Midbrain (tissue), 1 donor: Measurements from ENCODE around the gene REL.
"Not testable (repeated sequence)": the region's sequence is repeated elsewhere in the genome, so short reads cannot be mapped to it uniquely, and the experiment has no call there.

Experiments used
- DNase-seq: peaks from one replicate; lab custom pipeline; 2025; lab: John Stamatoyannopoulos, UW

The REL gene

DNA sequence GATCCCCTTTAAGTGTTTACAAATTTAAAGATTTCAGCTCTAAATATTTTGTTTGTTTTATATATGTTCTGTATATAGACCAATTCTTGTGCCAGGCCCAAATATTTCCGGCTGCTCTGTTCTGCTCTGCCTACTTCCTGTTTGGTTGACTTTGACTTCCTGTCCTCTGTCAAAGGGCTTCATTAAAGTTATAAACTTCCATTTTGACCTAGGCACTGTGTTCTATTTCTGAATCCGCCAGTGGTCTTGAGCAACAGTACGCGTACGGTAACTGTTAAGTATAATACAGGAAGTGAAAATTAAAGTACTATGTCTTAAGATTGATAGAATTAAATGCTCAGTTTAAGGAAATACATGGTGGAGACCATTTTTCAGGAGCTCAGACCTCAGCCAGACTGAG is 13.5 kb upstream of the REL start:
- no peak for DNase-seq

GRCh38 chr2:60868589-60869273 is 12.6 kb upstream of the REL start:
- DNase-seq, result no peak

GRCh38 chr2:60872510-60872928 is 8.9 kb upstream of the REL start:
- no peak for DNase-seq

DNA sequence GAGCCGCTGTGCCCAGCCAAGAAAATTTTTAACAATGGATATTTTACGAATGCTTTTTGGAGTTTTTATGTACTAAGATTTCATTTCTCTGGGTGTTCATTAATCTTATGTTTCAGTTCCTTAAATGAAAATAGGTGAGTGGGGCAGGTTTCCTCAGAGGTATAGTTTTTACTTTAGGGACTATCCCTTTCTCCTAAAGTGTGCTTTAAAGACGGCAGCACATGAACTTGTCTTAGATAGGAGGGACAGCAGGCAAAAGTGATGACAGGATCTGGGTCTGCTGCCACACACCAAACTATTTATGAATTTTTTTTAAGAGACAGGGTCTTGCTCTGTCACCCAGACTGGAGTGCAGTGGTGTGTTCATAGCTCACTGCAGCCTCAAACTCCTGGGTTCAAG is 8.0 kb upstream of the REL start:
- no peak for DNase-seq

GRCh38 chr2:60875520-60875919 is 5.9 kb upstream of the REL start:
- no peak for DNase-seq

- no peak for DNase-seq
Measured at GRCh38 chr2:60880643-60881046, 729 bp upstream of the REL start.

DNA sequence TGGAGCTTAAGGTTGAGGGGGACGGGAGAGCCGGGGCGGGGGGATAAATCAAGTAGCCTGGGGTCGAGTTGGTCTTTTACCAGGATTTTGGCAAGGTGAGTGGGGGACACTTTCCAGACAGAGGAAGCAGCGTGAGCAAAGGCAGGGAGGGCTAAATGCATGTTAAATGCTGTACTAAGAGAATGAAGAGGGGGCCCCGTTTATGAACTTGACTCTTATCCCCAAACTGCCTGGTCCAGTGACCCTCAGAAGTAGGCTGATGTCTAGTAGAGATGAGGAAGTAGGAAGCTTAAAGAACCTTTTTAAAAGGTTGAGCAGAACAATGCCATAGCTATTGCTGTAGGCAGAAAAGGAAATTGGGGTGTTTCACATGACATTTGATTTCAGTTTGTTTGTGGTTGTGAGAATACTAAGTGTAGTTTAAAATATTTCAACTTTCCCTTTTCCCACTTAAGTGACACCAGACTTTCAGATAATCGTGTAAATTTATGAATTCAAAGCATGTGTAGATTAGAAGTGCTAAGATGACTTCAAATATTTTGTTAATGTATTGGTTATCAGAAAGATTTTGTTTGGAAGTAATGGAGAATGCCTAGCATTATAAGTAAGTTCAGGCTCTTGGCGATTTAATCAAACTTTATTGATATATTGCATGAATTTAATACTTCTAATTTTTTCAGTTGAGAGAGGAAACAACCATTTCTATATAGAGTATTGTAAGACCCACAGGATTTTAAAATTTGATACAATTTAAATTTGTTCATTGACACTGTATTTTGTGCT is 1.8 kb downstream of the REL start:
- DNase-seq, result peak; percentile 20

- no peak for DNase-seq
Measured at GRCh38 chr2:60883896-60884295, 2.5 kb downstream of the REL start.

- DNase-seq, result no peak
Measured at GRCh38 chr2:60884800-60885199, 3.4 kb downstream of the REL start.

GRCh38 chr2:60885683-60886082 is 4.3 kb downstream of the REL start:
- DNase-seq, result no peak

DNA sequence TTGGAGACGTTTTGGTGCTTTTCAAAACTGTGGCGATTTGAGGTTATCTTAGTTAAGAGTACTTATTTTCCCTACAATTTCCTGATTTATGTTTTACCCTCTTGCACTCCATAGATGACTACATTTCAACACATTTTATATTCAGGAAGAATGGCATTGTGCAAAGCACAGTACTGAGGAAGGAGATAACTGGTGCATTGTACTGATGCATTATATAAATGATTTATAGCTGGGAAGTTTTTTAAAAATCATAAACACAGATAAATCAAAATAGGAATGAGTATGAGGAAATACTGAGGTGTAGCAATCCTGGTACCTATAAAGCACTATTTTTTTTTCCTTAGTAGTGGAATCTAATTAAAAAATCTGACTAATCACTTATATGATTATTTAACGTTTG is 5.6 kb downstream of the REL start:
- no peak for DNase-seq

GRCh38 chr2:60888853-60889252 is 7.5 kb downstream of the REL start:
- no peak for DNase-seq

- DNase-seq, result not testable (repeated sequence)
Measured at GRCh38 chr2:60889581-60890392, 8.4 kb downstream of the REL start.

DNA sequence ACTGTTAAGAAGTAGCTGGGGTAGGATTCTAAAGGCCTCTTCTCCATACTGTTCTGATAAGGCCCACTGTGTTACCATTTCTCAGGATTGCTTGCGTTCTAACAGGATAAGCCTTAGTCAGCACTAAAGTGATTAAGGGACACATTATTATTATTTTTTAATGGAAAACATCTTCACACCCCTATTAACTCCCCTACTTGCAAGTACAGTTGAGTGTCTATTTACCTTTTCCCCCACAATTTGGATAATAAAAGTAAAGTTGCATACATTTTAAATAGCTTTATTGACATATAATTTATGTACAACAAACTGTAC is 9.0 kb downstream of the REL start:
- no peak for DNase-seq

DNA sequence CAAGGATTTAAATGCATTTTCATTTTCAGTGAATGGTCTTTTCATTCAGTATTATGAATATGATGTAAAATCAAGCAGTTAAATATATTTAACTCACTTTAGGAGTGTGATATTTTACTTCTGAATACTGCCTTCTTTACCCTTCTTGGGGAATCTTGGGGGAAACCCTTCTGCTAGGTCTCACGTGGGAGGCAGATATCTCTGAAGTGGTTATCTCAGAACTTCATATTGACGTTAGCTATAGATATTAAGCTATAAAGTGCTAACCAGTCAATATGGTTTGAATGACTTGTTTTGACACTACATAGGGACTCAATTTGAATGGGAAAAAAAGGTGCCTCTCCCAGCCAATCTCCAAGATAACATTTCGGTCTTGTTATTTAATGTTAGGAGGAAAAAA is 9.8 kb downstream of the REL start:
- DNase-seq, result no peak

- no peak for DNase-seq
Measured at GRCh38 chr2:60898567-60898966, 17.2 kb downstream of the REL start.

- DNase-seq, result no peak
Measured at GRCh38 chr2:60899230-60899891, 18.0 kb downstream of the REL start.

- DNase-seq, result no peak
Measured at GRCh38 chr2:60899892-60900249, 18.5 kb downstream of the REL start.

DNA sequence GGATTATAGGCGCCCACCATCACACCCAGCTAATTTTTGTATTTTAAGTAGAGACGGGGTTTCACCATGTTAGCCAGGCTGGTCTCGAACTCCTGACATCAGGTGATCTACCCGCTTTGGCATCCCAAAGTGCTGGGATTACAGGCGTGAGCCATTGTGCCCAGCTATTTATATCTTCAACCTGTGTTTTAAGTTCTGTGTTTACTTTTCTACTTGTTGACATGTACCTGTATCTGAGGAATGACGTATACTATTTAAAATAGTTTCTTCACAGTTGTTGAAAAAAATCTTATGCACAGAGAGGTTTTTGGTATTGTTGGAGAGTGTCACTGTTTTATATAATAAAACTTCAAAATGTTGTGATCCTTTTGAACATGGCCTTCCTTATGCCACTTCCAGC is 19.9 kb downstream of the REL start:
- not testable (repeated sequence) for DNase-seq

GRCh38 chr2:60905867-60906266 is 24.5 kb downstream of the REL start:
- not testable (repeated sequence) for DNase-seq

- DNase-seq, result no peak
Measured at GRCh38 chr2:60906395-60906794, 25.0 kb downstream of the REL start.

- no peak for DNase-seq
Measured at GRCh38 chr2:60907329-60907728, 26.0 kb downstream of the REL start.
